Measurements from ENCODE around the gene AKR7A2. TPM values are rescaled to one million over a fixed set of nuclear protein-coding genes. Genes with fewer than 3 reads are reported as not detected.

AKR7A2 gene
- total and polyA plus RNA-seq, 9 of the 15 experiments (the other 6 are each of a cell fraction or from before 2014, with no cell fraction given) = 2.0 to 78.4 (median 49.4) TPM

GRCh38 chr1:19317126-19317910, 5.4 kb upstream of the AKR7A2 start (continued):
- TF ChIP-seq, protein P1, sequence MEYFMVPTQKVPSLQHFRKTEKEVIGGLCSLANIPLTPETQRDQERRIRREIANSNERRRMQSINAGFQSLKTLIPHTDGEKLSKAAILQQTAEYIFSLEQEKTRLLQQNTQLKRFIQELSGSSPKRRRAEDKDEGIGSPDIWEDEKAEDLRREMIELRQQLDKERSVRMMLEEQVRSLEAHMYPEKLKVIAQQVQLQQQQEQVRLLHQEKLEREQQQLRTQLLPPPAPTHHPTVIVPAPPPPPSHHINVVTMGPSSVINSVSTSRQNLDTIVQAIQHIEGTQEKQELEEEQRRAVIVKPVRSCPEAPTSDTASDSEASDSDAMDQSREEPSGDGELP (CRISPR knock-in tag; IDR thresholded peaks at IDR 0.05; ENCODE audit: borderline replicate concordance) = no peak
- TF ChIP-seq BRCA1 (IDR thresholded peaks at IDR 0.05) (no peak), BRCA1 (CRISPR knock-in tag; IDR thresholded peaks at IDR 0.05) (0 out of 2 replicates have a peak, but pooled peaks have one; percentile 16), KAT7 (CRISPR knock-in tag; IDR thresholded peaks at IDR 0.05; ENCODE audit: borderline replicate concordance) (no peak), SNIP1 (IDR thresholded peaks at IDR 0.05; ENCODE audit: low read depth) (no peak), CBFB (CRISPR knock-in tag; IDR thresholded peaks at IDR 0.05) (no peak), KAT2B (IDR thresholded peaks at IDR 0.05; ENCODE audit: low read depth, low read length) (no peak), SIX5 (IDR thresholded peaks at IDR 0.05; ENCODE audit: borderline replicate concordance in 1 of 2, insufficient read depth in 1 of 2, low read depth in 1 of 2, low read length in 2 of 2) (no peak), POLR2G (IDR thresholded peaks at IDR 0.05; ENCODE audit: low read depth, low read length) (peak; percentile 44), POLR2B (IDR thresholded peaks at IDR 0.05; ENCODE audit: low read depth, partially characterized antibody) (no peak), ZNF311 (CRISPR knock-in tag; IDR thresholded peaks at IDR 0.05) (no peak), RBM14 (IDR thresholded peaks at IDR 0.05; ENCODE audit: borderline replicate concordance, insufficient read depth, low read depth, low read length) (no peak), SMARCB1 (IDR thresholded peaks at IDR 0.05; ENCODE audit: insufficient read length, low read depth) (no peak), ESRRA (IDR thresholded peaks at IDR 0.05; ENCODE audit: borderline replicate concordance, low read depth) (no peak), ZNF174 (CRISPR knock-in tag; IDR thresholded peaks at IDR 0.05) (no peak), RBFOX2 (IDR thresholded peaks at IDR 0.05; ENCODE audit: low read depth, low read length) (peak; percentile 54), TCF7L2 (IDR thresholded peaks at IDR 0.05; ENCODE audit: low read depth, low read length) (no peak), GTF2A2 (tag; IDR thresholded peaks at IDR 0.05) (no peak), ARID1B (IDR thresholded peaks at IDR 0.05) (no peak), CCNT2 (IDR thresholded peaks at IDR 0.05; ENCODE audit: borderline replicate concordance, extremely low read depth, insufficient read length, low read depth, low read length) (no peak)
- TF ChIP-seq, protein P2, sequence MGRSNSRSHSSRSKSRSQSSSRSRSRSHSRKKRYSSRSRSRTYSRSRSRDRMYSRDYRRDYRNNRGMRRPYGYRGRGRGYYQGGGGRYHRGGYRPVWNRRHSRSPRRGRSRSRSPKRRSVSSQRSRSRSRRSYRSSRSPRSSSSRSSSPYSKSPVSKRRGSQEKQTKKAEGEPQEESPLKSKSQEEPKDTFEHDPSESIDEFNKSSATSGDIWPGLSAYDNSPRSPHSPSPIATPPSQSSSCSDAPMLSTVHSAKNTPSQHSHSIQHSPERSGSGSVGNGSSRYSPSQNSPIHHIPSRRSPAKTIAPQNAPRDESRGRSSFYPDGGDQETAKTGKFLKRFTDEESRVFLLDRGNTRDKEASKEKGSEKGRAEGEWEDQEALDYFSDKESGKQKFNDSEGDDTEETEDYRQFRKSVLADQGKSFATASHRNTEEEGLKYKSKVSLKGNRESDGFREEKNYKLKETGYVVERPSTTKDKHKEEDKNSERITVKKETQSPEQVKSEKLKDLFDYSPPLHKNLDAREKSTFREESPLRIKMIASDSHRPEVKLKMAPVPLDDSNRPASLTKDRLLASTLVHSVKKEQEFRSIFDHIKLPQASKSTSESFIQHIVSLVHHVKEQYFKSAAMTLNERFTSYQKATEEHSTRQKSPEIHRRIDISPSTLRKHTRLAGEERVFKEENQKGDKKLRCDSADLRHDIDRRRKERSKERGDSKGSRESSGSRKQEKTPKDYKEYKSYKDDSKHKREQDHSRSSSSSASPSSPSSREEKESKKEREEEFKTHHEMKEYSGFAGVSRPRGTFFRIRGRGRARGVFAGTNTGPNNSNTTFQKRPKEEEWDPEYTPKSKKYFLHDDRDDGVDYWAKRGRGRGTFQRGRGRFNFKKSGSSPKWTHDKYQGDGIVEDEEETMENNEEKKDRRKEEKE (IDR thresholded peaks at IDR 0.05; ENCODE audit: borderline replicate concordance in 1 of 2, control insufficient read depth in 1 of 2, low read depth in 2 of 2, low read length in 1 of 2) = no peak
- TF ChIP-seq, protein P3, sequence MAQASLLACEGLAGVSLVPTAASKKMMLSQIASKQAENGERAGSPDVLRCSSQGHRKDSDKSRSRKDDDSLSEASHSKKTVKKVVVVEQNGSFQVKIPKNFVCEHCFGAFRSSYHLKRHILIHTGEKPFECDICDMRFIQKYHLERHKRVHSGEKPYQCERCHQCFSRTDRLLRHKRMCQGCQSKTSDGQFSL (CRISPR knock-in tag; IDR thresholded peaks at IDR 0.05) = no peak
- TF ChIP-seq, protein P3 (tag; IDR thresholded peaks at IDR 0.05) = no peak

Measured in K562 (cell line).